Kidney epithelial cell (primary cell): ENCODE measurements around the gene KRTAP1-5. TPM values are rescaled to one million over a fixed set of nuclear protein-coding genes. Genes with fewer than 3 reads are reported as not detected.
"Not testable (repeated sequence)": the region's sequence is repeated elsewhere in the genome, so short reads cannot be mapped to it uniquely, and the experiment has no call there.

Experiments
- DNase-seq: peaks from one replicate; pipeline ENCODE4 v3.0.0-alpha.2; 2010; ENCODE audit warnings: low read depth
- H3K27me3 ChIP-seq: 2 replicates; pipeline ENCODE4 v1.6.0; 2011; ENCODE audit warnings: low read length; ENCODE audit not compliant: control insufficient read depth, insufficient read depth
- H3K36me3 ChIP-seq: 2 replicates; pipeline ENCODE4 v1.5.1; 2011; ENCODE audit warnings: low read length; ENCODE audit not compliant: control insufficient read depth, insufficient read depth
- H3K4me3 ChIP-seq: 2 replicates; pipeline ENCODE4 v1.5.1; 2011; ENCODE audit warnings: low read depth, mild to moderate bottlenecking, control low read depth, low read length
- total RNA-seq: library from RNA; depleted of rRNA; stranded (reverse); fragments of >200 nt; gene quantifications from 2 replicates; pipeline ENCODE4 v1.2.3, GENCODE V29; 2015
- TF ChIP-seq, protein P1 (sequence below): IDR thresholded peaks from 2 replicates; pipeline ENCODE4 v1.5.1; 2011; ENCODE audit warnings: mild to moderate bottlenecking, moderate library complexity, low read length, control low read depth, inconsistent platforms; ENCODE audit not compliant: insufficient read depth, poor library complexity, severe bottlenecking

Gene KRTAP1-5
- total RNA-seq, 1 donor from 2014 or later = not detected

DNA sequence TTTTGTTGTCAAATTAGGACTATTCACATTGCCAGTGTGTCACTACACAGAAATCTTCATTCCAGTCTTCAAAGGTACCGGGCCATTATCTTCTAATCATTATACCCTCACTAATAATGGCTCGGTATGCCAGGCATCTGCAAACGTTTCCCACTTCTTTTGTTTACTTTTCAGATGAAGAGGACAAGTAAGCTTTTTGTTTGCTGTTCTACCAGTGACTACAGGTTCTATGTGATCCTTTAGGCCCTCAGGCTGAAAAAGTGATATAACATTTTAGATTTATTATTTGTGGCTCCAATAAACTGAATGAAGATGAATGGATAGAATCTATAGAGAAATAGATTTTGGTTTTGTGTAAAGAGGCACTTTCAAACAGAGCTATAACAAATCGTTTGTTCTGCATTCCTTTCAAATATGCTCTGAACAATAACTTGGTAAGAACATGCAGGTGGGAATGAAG is 17.7 kb downstream of the KRTAP1-5 start:
- Histone ChIP-seq H3K27me3 (no peaks in the 10 kb centered on the region), H3K4me3 (no peak overlapping the region), H3K36me3 (no peaks in the 10 kb centered on the region)
- TF ChIP-seq, protein P1, sequence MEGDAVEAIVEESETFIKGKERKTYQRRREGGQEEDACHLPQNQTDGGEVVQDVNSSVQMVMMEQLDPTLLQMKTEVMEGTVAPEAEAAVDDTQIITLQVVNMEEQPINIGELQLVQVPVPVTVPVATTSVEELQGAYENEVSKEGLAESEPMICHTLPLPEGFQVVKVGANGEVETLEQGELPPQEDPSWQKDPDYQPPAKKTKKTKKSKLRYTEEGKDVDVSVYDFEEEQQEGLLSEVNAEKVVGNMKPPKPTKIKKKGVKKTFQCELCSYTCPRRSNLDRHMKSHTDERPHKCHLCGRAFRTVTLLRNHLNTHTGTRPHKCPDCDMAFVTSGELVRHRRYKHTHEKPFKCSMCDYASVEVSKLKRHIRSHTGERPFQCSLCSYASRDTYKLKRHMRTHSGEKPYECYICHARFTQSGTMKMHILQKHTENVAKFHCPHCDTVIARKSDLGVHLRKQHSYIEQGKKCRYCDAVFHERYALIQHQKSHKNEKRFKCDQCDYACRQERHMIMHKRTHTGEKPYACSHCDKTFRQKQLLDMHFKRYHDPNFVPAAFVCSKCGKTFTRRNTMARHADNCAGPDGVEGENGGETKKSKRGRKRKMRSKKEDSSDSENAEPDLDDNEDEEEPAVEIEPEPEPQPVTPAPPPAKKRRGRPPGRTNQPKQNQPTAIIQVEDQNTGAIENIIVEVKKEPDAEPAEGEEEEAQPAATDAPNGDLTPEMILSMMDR = no peak
- DNase-seq = no peak

DNA sequence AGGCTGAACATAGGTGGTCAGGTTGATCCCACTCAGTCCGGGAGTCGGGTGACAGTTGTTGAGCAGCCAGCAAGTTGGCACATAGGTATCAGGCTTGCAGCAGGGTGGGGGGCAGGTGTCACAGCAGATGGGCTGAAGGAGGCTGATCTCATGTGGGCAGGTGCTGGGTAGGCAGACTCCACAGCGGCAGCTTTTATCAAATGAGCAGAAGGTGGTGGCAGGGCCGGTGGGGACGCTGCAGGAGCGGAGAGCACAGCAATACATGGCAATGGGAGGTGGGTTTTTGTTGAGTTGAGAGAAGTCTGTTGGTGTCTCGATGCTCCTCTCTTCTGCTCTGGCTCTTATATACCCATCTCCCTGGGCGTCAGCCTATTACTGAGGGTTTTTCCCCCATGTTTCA is 18.2 kb downstream of the KRTAP1-5 start, which contains the start of gene KRTAP3-1:
Gene KRTAP3-1, minus strand, starts transcription at position 318 of the 400 bp plus-strand sequence. Its CDS starts 54 bp downstream, at position 264.
- no peaks in the 10 kb centered on the region for H3K36me3 ChIP-seq
- no peak for DNase-seq
- no peak within 1 kb of the TSS for H3K4me3 ChIP-seq
- TF ChIP-seq, protein P1 = no peak
- no peaks in the 10 kb centered on the region for H3K27me3 ChIP-seq

DNA sequence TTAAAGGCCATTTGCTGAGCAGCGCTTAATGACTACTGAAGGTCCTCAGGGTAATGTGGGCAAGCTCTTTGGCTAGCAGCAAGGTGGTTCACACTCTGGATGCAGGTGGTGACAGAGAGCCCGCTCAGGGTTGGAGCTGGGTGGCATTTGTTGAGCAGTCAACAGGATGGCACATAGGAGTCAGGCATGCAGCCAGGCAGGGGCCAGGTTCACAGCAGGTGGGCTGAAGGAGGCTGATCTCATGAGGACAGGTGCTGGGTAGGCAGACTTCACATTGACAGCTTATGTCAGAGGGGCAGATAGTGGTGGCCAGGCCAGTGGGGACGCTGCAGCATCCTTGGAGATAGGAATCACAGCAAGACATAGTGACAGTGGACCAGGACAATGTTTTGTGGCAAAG is 22.6 kb downstream of the KRTAP1-5 start:
- no peak for DNase-seq
- Histone ChIP-seq H3K4me3 (no peak overlapping the region), H3K36me3 (no peaks in the 10 kb centered on the region), H3K27me3 (no peaks in the 10 kb centered on the region)
- TF ChIP-seq, protein P1 = no peak

DNA sequence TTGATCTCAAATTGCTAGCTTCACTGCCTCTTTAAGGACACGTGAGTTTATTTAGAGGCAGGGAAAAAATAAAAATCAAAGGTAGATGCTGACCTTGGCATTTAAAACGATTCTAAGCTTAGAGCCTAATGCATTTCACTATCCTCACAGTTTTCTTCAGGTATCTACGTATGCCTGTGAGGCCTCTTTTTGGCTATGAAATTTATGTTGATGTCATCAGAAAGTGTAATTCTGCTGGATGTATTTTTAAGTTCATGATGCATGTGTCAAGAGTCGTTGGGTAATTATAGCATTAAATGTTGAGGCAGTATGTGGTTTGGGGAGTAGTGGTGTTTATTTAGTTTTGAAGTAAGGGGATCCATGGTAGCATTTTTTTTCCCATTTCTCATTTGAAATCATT is 23.1 kb downstream of the KRTAP1-5 start:
- H3K4me3 ChIP-seq = no peak overlapping the region
- TF ChIP-seq, protein P1 = no peak
- DNase-seq = no peak
- H3K36me3 ChIP-seq = no peaks in the 10 kb centered on the region
- no peaks in the 10 kb centered on the region for H3K27me3 ChIP-seq

DNA sequence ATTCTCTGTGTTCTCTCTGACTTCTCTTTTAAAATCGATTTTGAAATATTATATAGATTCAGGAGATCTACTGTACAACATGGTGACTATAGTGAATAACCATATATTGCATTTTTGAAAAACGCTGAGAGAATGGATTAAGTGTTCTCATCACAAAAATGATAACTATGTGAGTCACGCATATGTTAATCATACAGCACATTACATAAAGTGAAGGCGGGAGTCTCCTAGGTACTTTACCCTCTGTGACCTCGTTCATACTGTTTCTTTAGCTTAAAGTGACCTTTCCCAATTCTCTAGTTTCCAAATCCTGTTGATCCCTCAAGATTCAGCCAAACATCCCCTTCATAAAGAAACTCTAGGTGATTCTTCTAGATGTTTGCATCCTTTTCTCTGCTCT is 24.2 kb downstream of the KRTAP1-5 start:
- TF ChIP-seq, protein P1 = no peak
- H3K4me3 ChIP-seq = no peak overlapping the region
- no peak for DNase-seq
- no peaks in the 10 kb centered on the region for H3K27me3 ChIP-seq
- H3K36me3 ChIP-seq = no peaks in the 10 kb centered on the region

DNA sequence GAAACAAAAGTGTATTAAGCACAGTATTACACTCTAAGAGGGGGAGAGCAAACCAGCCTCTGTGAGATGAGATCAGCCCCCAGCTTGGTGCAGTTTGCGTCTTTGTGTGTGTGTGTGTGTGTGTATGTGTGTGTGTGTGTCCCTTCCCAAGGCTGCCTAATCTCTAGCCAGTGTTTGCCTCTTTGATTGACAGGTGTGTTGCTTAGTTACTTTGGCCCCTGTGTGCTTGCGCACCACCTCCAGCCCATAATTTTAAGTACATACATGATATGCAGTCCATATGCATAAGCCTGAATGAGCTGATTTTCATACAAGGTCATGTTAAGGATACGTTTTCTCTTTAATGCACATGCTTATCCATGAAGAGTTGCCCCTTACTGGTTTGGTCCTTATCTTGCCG is 25.2 kb downstream of the KRTAP1-5 start:
- Histone ChIP-seq H3K4me3 (no peak overlapping the region), H3K27me3 (no peaks in the 10 kb centered on the region), H3K36me3 (no peaks in the 10 kb centered on the region)
- no peak for DNase-seq
- TF ChIP-seq, protein P1 = no peak

DNA sequence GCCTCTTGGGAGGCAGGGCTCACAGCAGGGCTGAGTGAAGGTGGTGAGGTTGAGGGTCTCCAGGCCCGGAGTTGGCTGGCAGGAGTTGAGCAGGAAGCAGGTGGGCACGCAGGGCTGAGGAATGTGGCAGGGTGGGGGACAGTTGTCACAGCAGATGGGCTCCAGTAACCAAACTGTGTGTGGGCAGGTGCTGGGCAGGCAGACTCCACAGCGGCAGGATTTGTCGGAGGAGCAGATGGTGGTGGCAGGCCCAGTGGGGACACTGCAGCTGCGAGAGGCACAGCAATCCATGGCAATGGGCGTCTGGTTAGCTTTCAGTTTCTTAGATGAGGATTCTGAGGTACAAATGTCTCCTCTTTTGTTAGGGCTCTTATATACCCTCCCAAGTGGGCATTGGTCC is 27.4 kb downstream of the KRTAP1-5 start, which contains the start of gene KRTAP3-2:
Gene KRTAP3-2, minus strand, starts transcription at position 344 of the 400 bp plus-strand sequence. Its CDS starts 53 bp downstream, at position 291.
- H3K4me3 ChIP-seq, DNase-seq, H3K36me3 ChIP-seq, H3K27me3 ChIP-seq: not testable (repeated sequence)
